Endodermal cell (in vitro differentiated cells): ENCODE data around the gene TREML2. TPM values are rescaled to one million over a fixed set of nuclear protein-coding genes. Genes with fewer than 3 reads are reported as not detected.

Experiments
- DNase-seq: peaks from one replicate; pipeline ENCODE4 v3.0.0-alpha.2; 2017
- H3K27ac ChIP-seq: 2 replicates; pipeline ENCODE4 v1.5.1; 2013; ENCODE audit warnings: mild to moderate bottlenecking, low read depth, low read length, moderate library complexity
- H3K27me3 ChIP-seq: 2 replicates; pipeline ENCODE4 v1.6.1; 2013; ENCODE audit warnings: mild to moderate bottlenecking, low read length, moderate library complexity; ENCODE audit not compliant: insufficient read depth, control insufficient read depth, poor library complexity, severe bottlenecking
- H3K36me3 ChIP-seq: 2 replicates; pipeline ENCODE4 v1.7.0; 2013; ENCODE audit warnings: mild to moderate bottlenecking, low read length, moderate library complexity; ENCODE audit not compliant: control insufficient read depth, insufficient read depth
- H3K4me1 ChIP-seq: one replicate; pipeline ENCODE4 v1.7.0; 2013; ENCODE audit warnings: low read length; ENCODE audit not compliant: control insufficient read depth, insufficient read depth
- H3K4me3 ChIP-seq: 2 replicates; pipeline ENCODE4 v1.5.1; 2013; ENCODE audit warnings: mild to moderate bottlenecking, low read length, moderate library complexity
- H3K9ac ChIP-seq: 2 replicates; pipeline ENCODE4 v1.6.1; 2013; ENCODE audit warnings: mild to moderate bottlenecking, low read length, moderate library complexity; ENCODE audit not compliant: poor library complexity, severe bottlenecking; ENCODE audit errors: extremely low read depth
- H3K9me3 ChIP-seq: 2 replicates; pipeline ENCODE4 v1.6.1; 2013; ENCODE audit warnings: mild to moderate bottlenecking, low read length, moderate library complexity; ENCODE audit not compliant: control insufficient read depth
- H3K27ac Mint-ChIP-seq: 2 replicates; pipeline ENCODE4 v1.8.0; 2020; ENCODE audit warnings: mixed read lengths
- H3K27me3 Mint-ChIP-seq: 2 replicates; pipeline ENCODE4 v1.8.0; 2021; ENCODE audit warnings: mild to moderate bottlenecking, mixed read lengths; ENCODE audit not compliant: insufficient read depth
- H3K36me3 Mint-ChIP-seq: 2 replicates; pipeline ENCODE4 v1.8.0; 2020; ENCODE audit warnings: low read depth, mixed read lengths
- H3K4me1 Mint-ChIP-seq: 2 replicates; pipeline ENCODE4 v1.8.0; 2020; ENCODE audit warnings: mixed read lengths
- H3K4me3 Mint-ChIP-seq: 2 replicates; pipeline ENCODE4 v1.8.0; 2020; ENCODE audit warnings: mild to moderate bottlenecking, moderate library complexity, mixed read lengths
- H3K9me3 Mint-ChIP-seq: 2 replicates; pipeline ENCODE4 v1.8.0; 2020; ENCODE audit warnings: mild to moderate bottlenecking, mixed read lengths
- CTCF ChIP-seq: fragments of 200-600 bp; sonication (generic); conservative IDR thresholded peaks from 2 replicates; pipeline ENCODE4 v1.5.0; 2021; ENCODE audit warnings: antibody characterized with exemption, mild to moderate bottlenecking
- WGBS, 2 experiments: methylation state at CpG; one replicate each; pipeline versions ENCODE4 v1.1.5 to v1.1.7; 2013; ENCODE audit warnings: missing lambda C conversion rate in 2 of 2, mixed read lengths in 1 of 2; ENCODE audit not compliant: insufficient coverage in 1 of 2, insufficient read length in 1 of 2; 5-methylcytosine and 5-hydroxymethylcytosine counted together
- total RNA-seq, 2 donors: library from RNA; stranded (reverse); fragmentation: NEBNext Ultra II Directional in 1 of 2; extraction: Animal tissue kit (Norgen Biotek cat#: 25700) in 1 of 2; gene quantifications; 2 replicates in 1 of 2; 3 replicates in 1 of 2; pipeline ENCODE4 v1.2.1, GENCODE V29; 2021

The TREML2 gene
- total RNA-seq, 2 donors from 2014 or later: not detected

GRCh38 chr6:41153992-41154625 lies 46.8 kb downstream of the TREML2 start, which contains the start of gene TREML1:
TREML1 (minus strand) TSS chr6:41154347; CDS start chr6:41154288, 59 bp downstream.
- no peaks in the 10 kb centered on the region for H3K36me3 ChIP-seq
- Mint-ChIP-seq H3K4me1 (peaks cover 20% of the 10 kb centered on the region), H3K9me3 (no peaks in the 10 kb centered on the region), H3K36me3 (no peaks in the 10 kb centered on the region), H3K4me3 (no peak within 1 kb of the TSS), H3K27ac (no peak within 1 kb of the TSS), H3K27me3 (peaks cover 15% of the 10 kb centered on the region)
- no peak for DNase-seq
- H3K4me3 ChIP-seq: no peak within 1 kb of the TSS
- H3K9ac ChIP-seq: no peak within 1 kb of the TSS
- H3K4me1 ChIP-seq: peaks cover 3% of the 10 kb centered on the region
- 91 to 100% methylated on average over 3 to 5 of the region's 5 CpGs for WGBS, 2 experiments
- H3K27me3 ChIP-seq: no peaks in the 10 kb centered on the region
- H3K9me3 ChIP-seq: no peaks in the 10 kb centered on the region
- TF ChIP-seq CTCF: no peak
- H3K27ac ChIP-seq: no peak within 1 kb of the TSS

GRCh38 chr6:41153451-41153850 lies 47.5 kb downstream of the TREML2 start:
- Histone ChIP-seq H3K4me1 (peaks cover 3% of the 10 kb centered on the region), H3K4me3 (no peak overlapping the region), H3K9ac (no peak overlapping the region), H3K27me3 (no peaks in the 10 kb centered on the region), H3K9me3 (no peaks in the 10 kb centered on the region), H3K36me3 (no peaks in the 10 kb centered on the region), H3K27ac (no peak overlapping the region)
- WGBS, 2 experiments: 80 to 100% methylated on average over 1 to 4 of the region's 4 CpGs
- peak; percentile 75 for DNase-seq
- no peak overlapping the region for H3K27ac Mint-ChIP-seq
- H3K36me3 Mint-ChIP-seq: no peaks in the 10 kb centered on the region
- TF ChIP-seq CTCF: no peak
- H3K4me3 Mint-ChIP-seq: no peak overlapping the region
- peaks cover 11% of the 10 kb centered on the region for H3K27me3 Mint-ChIP-seq
- peaks cover 20% of the 10 kb centered on the region for H3K4me1 Mint-ChIP-seq
- no peaks in the 10 kb centered on the region for H3K9me3 Mint-ChIP-seq

- WGBS, 2 experiments: 78% methylated on average over 1 of the region's 1 CpG; no CpG with 5 or more reads in 1 of the 2 experiments
- no peak overlapping the region for H3K27ac Mint-ChIP-seq
Measured at GRCh38 chr6:41150671-41151070, 50.3 kb downstream of the TREML2 start.

More at GRCh38 chr6:41150671-41151070, 50.3 kb downstream of the TREML2 start:
- no peaks in the 10 kb centered on the region for H3K36me3 ChIP-seq
- no peaks in the 10 kb centered on the region for H3K36me3 Mint-ChIP-seq
- H3K9ac ChIP-seq: no peak overlapping the region
- no peaks in the 10 kb centered on the region for H3K9me3 Mint-ChIP-seq
- H3K4me1 ChIP-seq: peaks cover 3% of the 10 kb centered on the region
- H3K4me1 Mint-ChIP-seq: peaks cover 20% of the 10 kb centered on the region
- H3K27me3 ChIP-seq: no peaks in the 10 kb centered on the region
- DNase-seq: no peak
- H3K27ac ChIP-seq: no peak overlapping the region
- no peak overlapping the region for H3K4me3 Mint-ChIP-seq
- H3K4me3 ChIP-seq: no peak overlapping the region
- H3K9me3 ChIP-seq: no peaks in the 10 kb centered on the region
- peak; percentile 57 for TF ChIP-seq CTCF
- H3K27me3 Mint-ChIP-seq: peaks cover 2% of the 10 kb centered on the region
